OCI-LY1 (cell line): ENCODE measurements around the gene PKIB.
A peak's percentile ranks its signal among the peaks of the same experiment; 100 is the strongest.
"Not testable (repeated sequence)": the region's sequence is repeated elsewhere in the genome, so short reads cannot be mapped to it uniquely, and the experiment has no call there.

Experiments used
- H2AFZ ChIP-seq: fragments of 200-600 bp; sonication (generic), shearing (Covaris generic); 2 replicates; pipeline ENCODE4 v1.6.0; 2014; ENCODE audit warnings: antibody characterized with exemption, mild to moderate bottlenecking, low read length
- H3F3A ChIP-seq: fragments of 200-600 bp; sonication (generic), shearing (Covaris generic); 2 replicates; pipeline ENCODE4 v1.6.0; 2014; ENCODE audit warnings: mild to moderate bottlenecking, antibody characterized with exemption, low read length, moderate library complexity; ENCODE audit not compliant: insufficient read depth
- H3K27ac ChIP-seq: fragments of 200-600 bp; sonication (generic); 2 replicates; pipeline ENCODE4 v1.5.1; 2014; ENCODE audit warnings: low read length, mixed run types, mild to moderate bottlenecking, low read depth; ENCODE audit not compliant: poor library complexity, severe bottlenecking
- H3K27me3 ChIP-seq: fragments of 200-600 bp; sonication (generic); 2 replicates; pipeline ENCODE4 v1.6.0; 2014; ENCODE audit warnings: antibody characterized with exemption, mild to moderate bottlenecking, low read length, moderate library complexity; ENCODE audit not compliant: insufficient read depth
- H3K36me3 ChIP-seq: fragments of 200-600 bp; sonication (generic); 2 replicates; pipeline ENCODE4 v1.6.1; 2014; ENCODE audit warnings: mild to moderate bottlenecking, antibody characterized with exemption, low read length, moderate library complexity, mixed read lengths; ENCODE audit not compliant: insufficient read depth
- H3K4me1 ChIP-seq: fragments of 200-600 bp; sonication (generic); 2 replicates; pipeline ENCODE4 v1.5.1; 2014; ENCODE audit warnings: mild to moderate bottlenecking, low read length, moderate library complexity; ENCODE audit not compliant: insufficient read depth, severe bottlenecking
- H3K4me2 ChIP-seq: fragments of 200-600 bp; sonication (generic), shearing (Covaris generic); 2 replicates; pipeline ENCODE4 v1.6.1; 2014; ENCODE audit warnings: low read length
- H3K4me3 ChIP-seq: fragments of 200-600 bp; sonication (generic); 2 replicates; pipeline ENCODE4 v1.5.1; 2014; ENCODE audit warnings: low read length, low read depth, mild to moderate bottlenecking, mixed read lengths; ENCODE audit not compliant: poor library complexity, severe bottlenecking
- H3K79me2 ChIP-seq: fragments of 200-600 bp; shearing (Covaris generic); 2 replicates; pipeline ENCODE4 v1.6.1; 2016; ENCODE audit warnings: mixed run types, low read length, mixed read lengths; ENCODE audit not compliant: insufficient read depth
- H3K9ac ChIP-seq: fragments of 200-600 bp; sonication (generic), shearing (Covaris generic); 2 replicates; pipeline ENCODE4 v1.6.1; 2014; ENCODE audit warnings: mild to moderate bottlenecking, low read length, mixed read lengths
- H3K9me2 ChIP-seq: fragments of 200-600 bp; sonication (generic), shearing (Covaris generic); 2 replicates; pipeline ENCODE4 v1.6.1; 2014; ENCODE audit warnings: low read depth, mild to moderate bottlenecking, low read length, mixed read lengths
- H3K9me3 ChIP-seq: fragments of 200-600 bp; shearing (Covaris generic); 2 replicates; pipeline ENCODE4 v1.6.1; 2014; ENCODE audit warnings: low read length, mixed read lengths
- H4K20me1 ChIP-seq: fragments of 200-600 bp; sonication (generic), shearing (Covaris generic); 2 replicates; pipeline ENCODE4 v1.6.0; 2016; ENCODE audit warnings: mild to moderate bottlenecking, low read length; ENCODE audit not compliant: insufficient read depth
- CTCF ChIP-seq: fragments of 200-600 bp; sonication (generic), shearing (Covaris generic); IDR thresholded peaks from 2 replicates; pipeline ENCODE4 v1.5.1; 2017; ENCODE audit warnings: mild to moderate bottlenecking, antibody characterized with exemption, low read length, moderate library complexity, mixed read lengths
- EZH2 ChIP-seq: fragments of 200-600 bp; sonication (generic), shearing (Covaris generic); IDR thresholded peaks from 2 replicates; pipeline ENCODE4 v1.8.0; 2017; ENCODE audit warnings: borderline replicate concordance, mixed run types, mild to moderate bottlenecking, antibody characterized with exemption, low read length, moderate library complexity, mixed read lengths

The PKIB gene

GRCh38 chr6:122589115-122589514 lies 21.1 kb upstream of the PKIB start:
- Histone ChIP-seq H3K4me2 (no peak overlapping the region), H3K79me2 (no peaks in the 10 kb centered on the region), H3K4me1 (no peaks in the 10 kb centered on the region), H3K9me3 (no peaks in the 10 kb centered on the region), H3F3A (no peaks in the 10 kb centered on the region), H3K9me2 (no peaks in the 10 kb centered on the region), H4K20me1 (no peaks in the 10 kb centered on the region), H2AFZ (no peak overlapping the region), H3K4me3 (no peak overlapping the region), H3K36me3 (no peaks in the 10 kb centered on the region), H3K27me3 (no peaks in the 10 kb centered on the region), H3K27ac (no peak overlapping the region), H3K9ac (no peak overlapping the region)
- TF ChIP-seq EZH2 = no peak
- TF ChIP-seq CTCF = no peak

- not testable (repeated sequence) for H3K4me1 ChIP-seq, H3K79me2 ChIP-seq, H3K27me3 ChIP-seq, H3K9me2 ChIP-seq, H3F3A ChIP-seq, H2AFZ ChIP-seq, H3K27ac ChIP-seq, H4K20me1 ChIP-seq, H3K9me3 ChIP-seq, H3K4me2 ChIP-seq, H3K36me3 ChIP-seq, H3K9ac ChIP-seq, H3K4me3 ChIP-seq
These were observed 11.9 kb upstream of the PKIB start for GRCh38 chr6:122598295-122598694.

GRCh38 chr6:122604676-122605075 lies 5.5 kb upstream of the PKIB start:
- no peaks in the 10 kb centered on the region for H3F3A ChIP-seq
- no peak overlapping the region for H3K4me2 ChIP-seq
- no peaks in the 10 kb centered on the region for H3K9me2 ChIP-seq
- no peak overlapping the region for H3K27ac ChIP-seq
- TF ChIP-seq EZH2 (no peak), CTCF (no peak)
- no peaks in the 10 kb centered on the region for H3K9me3 ChIP-seq
- H3K9ac ChIP-seq = no peak overlapping the region
- H2AFZ ChIP-seq = no peak overlapping the region
- H3K4me1 ChIP-seq = no peaks in the 10 kb centered on the region
- H3K27me3 ChIP-seq = no peaks in the 10 kb centered on the region
- no peaks in the 10 kb centered on the region for H4K20me1 ChIP-seq
- H3K79me2 ChIP-seq = no peaks in the 10 kb centered on the region
- no peaks in the 10 kb centered on the region for H3K36me3 ChIP-seq
- no peak overlapping the region for H3K4me3 ChIP-seq

GRCh38 chr6:122610690-122611455 lies 668 bp downstream of the PKIB start:
- Histone ChIP-seq H3K4me1 (no peaks in the 10 kb centered on the region), H3K27ac (no peak overlapping the region), H2AFZ (no peak overlapping the region), H3K4me2 (0 out of 2 replicates have a peak overlapping the region, but pooled peaks have one; percentile 19), H3K27me3 (no peaks in the 10 kb centered on the region; the same call in 1 of the 2 replicates), H3K4me3 (no peak overlapping the region), H3K9me2 (no peaks in the 10 kb centered on the region), H3F3A (no peaks in the 10 kb centered on the region), H3K36me3 (no peaks in the 10 kb centered on the region), H3K9me3 (no peaks in the 10 kb centered on the region), H3K9ac (no peak overlapping the region), H3K79me2 (no peaks in the 10 kb centered on the region), H4K20me1 (no peaks in the 10 kb centered on the region)
- TF ChIP-seq CTCF (no peak), EZH2 (no peak)
